ENCODE data around the gene SYNGR3. TPM values are rescaled to one million over a fixed set of nuclear protein-coding genes. Genes with fewer than 3 reads are reported as not detected.
A peak's percentile ranks its signal among the peaks of the same experiment; 100 is the strongest.
"Not testable (repeated sequence)": the region's sequence is repeated elsewhere in the genome, so short reads cannot be mapped to it uniquely, and the experiment has no call there.

SYNGR3 gene
- total RNA-seq, 2 experiments from 2014 or later = 6.4 to 17.6 TPM

GRCh38 chr16:1949507-1949906 lies 40.3 kb upstream of the SYNGR3 start:
- Mint-ChIP-seq H3K36me3 (no peaks in the 10 kb centered on the region), H3K4me1 (peaks cover 5% of the 10 kb centered on the region), H3K27ac (no peak overlapping the region), H3K4me3 (no peak overlapping the region), H3K9me3 (ENCODE audit: low read depth) (no peaks in the 10 kb centered on the region), H3K27me3 (no peaks in the 10 kb centered on the region)
- ATAC-seq = no peak
- DNase-seq = no peak
- CTCF ChIA-PET = interaction anchor here (1.2 kb wide), 1 partner anchor 36 kb away, joined by 3 read pairs; no protein-coding TSS in a partner anchor

- DNase-seq (no peak), ATAC-seq (no peak)
- H3K4me3 Mint-ChIP-seq = no peak overlapping the region
- H3K9me3 Mint-ChIP-seq (ENCODE audit: low read depth) = no peaks in the 10 kb centered on the region
- no peak overlapping the region for H3K27ac Mint-ChIP-seq
- peaks cover 2% of the 10 kb centered on the region for H3K4me1 Mint-ChIP-seq
- H3K36me3 Mint-ChIP-seq = no peaks in the 10 kb centered on the region
- CTCF ChIA-PET = interaction anchor here (1.2 kb wide), 1 partner anchor 35 kb away, joined by 3 read pairs; no protein-coding TSS in a partner anchor
- H3K27me3 Mint-ChIP-seq = no peaks in the 10 kb centered on the region
Measured at GRCh38 chr16:1950047-1950446, 39.7 kb upstream of the SYNGR3 start.

DNA sequence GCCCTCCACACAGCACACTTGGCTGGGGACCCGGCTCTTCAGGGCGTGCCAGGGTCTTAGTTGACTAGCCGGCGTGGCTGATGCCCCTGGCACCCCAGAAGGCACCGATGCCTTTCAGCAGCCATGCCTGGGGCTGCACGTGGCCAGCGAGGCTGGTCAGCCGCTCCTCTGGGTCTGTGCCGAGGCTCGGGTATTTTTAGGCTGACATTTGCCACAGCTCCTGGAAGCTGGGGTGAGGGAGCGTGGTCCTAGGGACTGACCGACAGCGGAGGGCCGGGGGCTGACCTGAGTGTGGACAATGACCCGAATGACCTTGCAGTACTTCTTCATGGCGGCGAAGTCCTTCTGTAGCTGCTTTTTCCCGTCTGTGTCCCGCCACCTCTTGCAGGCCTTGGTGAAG lies 39.2 kb upstream of the SYNGR3 start:
- CTCF ChIA-PET = interaction anchor here (1.2 kb wide), 2 partner anchors 35 to 54 kb away, joined by 3 read pairs; no protein-coding TSS in a partner anchor
- no peaks in the 10 kb centered on the region for H3K27me3 Mint-ChIP-seq
- peaks cover 2% of the 10 kb centered on the region for H3K4me1 Mint-ChIP-seq
- ATAC-seq (no peak), DNase-seq (no peak)
- H3K27ac Mint-ChIP-seq = no peak overlapping the region
- no peaks in the 10 kb centered on the region for H3K9me3 Mint-ChIP-seq (ENCODE audit: low read depth)
- no peak overlapping the region for H3K4me3 Mint-ChIP-seq
- no peaks in the 10 kb centered on the region for H3K36me3 Mint-ChIP-seq

- Mint-ChIP-seq H3K36me3 (no peaks in the 10 kb centered on the region), H3K27me3 (peaks cover 2% of the 10 kb centered on the region), H3K9me3 (ENCODE audit: low read depth) (no peaks in the 10 kb centered on the region), H3K4me1 (peaks cover 5% of the 10 kb centered on the region), H3K4me3 (no peak overlapping the region), H3K27ac (no peak overlapping the region)
- DNase-seq = no peak
- CTCF ChIA-PET = no interaction called here
- no peak for ATAC-seq
Measured at GRCh38 chr16:1953734-1954133, 36.0 kb upstream of the SYNGR3 start.

GRCh38 chr16:1957434-1958142 lies 32.2 kb upstream of the SYNGR3 start:
- Mint-ChIP-seq H3K4me1 (peaks cover 32% of the 10 kb centered on the region), H3K36me3 (peaks cover 17% of the 10 kb centered on the region)
- H3K9me3 Mint-ChIP-seq (ENCODE audit: low read depth); H3K4me3 Mint-ChIP-seq; DNase-seq; H3K27me3 Mint-ChIP-seq; ATAC-seq; H3K27ac Mint-ChIP-seq: not testable (repeated sequence)
- CTCF ChIA-PET = interaction anchor here (0.9 to 1.6 kb wide), 2 partner anchors 15 to 24 kb away, joined by 3 to 4 read pairs; partner anchors contain the start of genes MSRB1 and NOXO1

- H3K36me3 Mint-ChIP-seq = peaks cover 22% of the 10 kb centered on the region
- not testable (repeated sequence) for ATAC-seq; H3K27me3 Mint-ChIP-seq; DNase-seq; H3K4me3 Mint-ChIP-seq; H3K27ac Mint-ChIP-seq; H3K9me3 Mint-ChIP-seq (ENCODE audit: low read depth)
- CTCF ChIA-PET = interaction anchor here (0.9 to 1.6 kb wide), 2 partner anchors 15 to 24 kb away, joined by 3 to 4 read pairs; partner anchors contain the start of genes MSRB1 and NOXO1
- H3K4me1 Mint-ChIP-seq = peaks cover 36% of the 10 kb centered on the region
Measured at GRCh38 chr16:1958143-1958491, 31.7 kb upstream of the SYNGR3 start.

GRCh38 chr16:1958715-1959268 lies 31.0 kb upstream of the SYNGR3 start:
- peaks cover 43% of the 10 kb centered on the region for H3K4me1 Mint-ChIP-seq
- ATAC-seq (peak; percentile 0), DNase-seq (no peak)
- CTCF ChIA-PET = interaction anchor here (2.9 kb wide), 1 partner anchor 45 kb away, joined by 10 read pairs; no protein-coding TSS in a partner anchor
- H3K27me3 Mint-ChIP-seq = peaks cover 2% of the 10 kb centered on the region
- peak overlapping the region; percentile 88 for H3K4me3 Mint-ChIP-seq
- peaks cover 29% of the 10 kb centered on the region for H3K36me3 Mint-ChIP-seq
- no peaks in the 10 kb centered on the region for H3K9me3 Mint-ChIP-seq (ENCODE audit: low read depth)
- peak overlapping the region; percentile 94 for H3K27ac Mint-ChIP-seq

DNA sequence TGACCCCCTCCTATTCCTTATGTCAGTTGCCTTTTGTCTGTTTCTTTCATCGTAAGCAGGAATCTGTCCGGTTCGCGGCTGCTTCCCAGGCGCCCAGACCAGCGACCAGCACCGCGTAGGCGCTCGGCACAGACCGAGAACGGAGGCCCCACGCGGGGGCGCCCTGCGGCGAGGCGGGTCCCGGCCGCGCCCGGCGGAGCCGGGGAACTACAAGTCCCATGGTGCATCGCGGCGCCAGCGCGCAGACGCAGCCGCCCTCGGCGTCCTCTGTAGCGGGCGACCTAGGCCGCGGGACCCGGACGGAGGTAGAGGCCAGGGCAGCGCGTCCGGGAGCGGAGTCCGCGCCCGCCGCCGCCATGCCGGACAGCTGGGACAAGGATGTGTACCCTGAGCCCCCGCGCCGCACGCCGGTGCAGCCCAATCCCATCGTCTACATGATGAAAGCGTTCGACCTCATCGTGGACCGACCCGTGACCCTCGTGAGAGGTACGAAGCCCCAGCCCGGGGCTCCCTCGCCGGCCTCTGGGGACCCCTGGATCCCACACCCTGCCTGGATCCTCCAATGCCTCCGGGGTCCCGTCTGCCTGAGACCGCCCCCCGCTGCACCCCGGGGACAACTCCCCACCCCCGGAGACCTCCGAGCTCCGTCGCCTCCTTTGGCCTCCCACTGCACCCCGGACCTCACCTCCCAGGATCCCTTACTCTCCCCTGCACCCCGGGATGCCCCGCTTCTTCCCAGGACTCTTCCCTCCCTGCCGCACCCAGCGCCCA lies 30.3 kb upstream of the SYNGR3 start, which contains the start of gene NDUFB10:
TSS of gene NDUFB10 (plus strand) at position 270 of the 771 bp plus-strand sequence. CDS start at position 357, 87 bp downstream.
- CTCF ChIA-PET = interaction anchor here (1.1 to 2.9 kb wide), 3 partner anchors 15 to 44 kb away, joined by 5 to 10 read pairs (median 5); partner anchors contain the start of gene GFER
- peak; percentile 92 for DNase-seq

GRCh38 chr16:1960665-1961630 lies 28.8 kb upstream of the SYNGR3 start:
- peak overlapping the region; percentile 94 for H3K27ac Mint-ChIP-seq
- H3K36me3 Mint-ChIP-seq = peaks cover 36% of the 10 kb centered on the region
- CTCF ChIA-PET = interaction anchor here (0.9 to 2.9 kb wide), 5 partner anchors 11 to 43 kb away, joined by 3 to 10 read pairs (median 5); partner anchors contain the start of genes GFER and TBL3
- DNase-seq (peak; percentile 74), ATAC-seq (peak; percentile 1)
- no peaks in the 10 kb centered on the region for H3K9me3 Mint-ChIP-seq (ENCODE audit: low read depth)
- peak overlapping the region; percentile 88 for H3K4me3 Mint-ChIP-seq
- H3K27me3 Mint-ChIP-seq = peaks cover 2% of the 10 kb centered on the region
- peaks cover 50% of the 10 kb centered on the region for H3K4me1 Mint-ChIP-seq

More for the DNA sequence above, 30.3 kb upstream of the SYNGR3 start, which contains the start of gene NDUFB10:
- H3K4me3 Mint-ChIP-seq = peak within 1 kb of the TSS; percentile 88
- H3K27me3 Mint-ChIP-seq = peaks cover 2% of the 10 kb centered on the region
- peaks cover 45% of the 10 kb centered on the region for H3K4me1 Mint-ChIP-seq
- peaks cover 34% of the 10 kb centered on the region for H3K36me3 Mint-ChIP-seq
- peak within 1 kb of the TSS; percentile 94 for H3K27ac Mint-ChIP-seq
- ATAC-seq = peak; percentile 81
- no peaks in the 10 kb centered on the region for H3K9me3 Mint-ChIP-seq (ENCODE audit: low read depth)

GRCh38 chr16:1961651-1962067 lies 28.1 kb upstream of the SYNGR3 start:
- H3K27ac Mint-ChIP-seq = peak overlapping the region; percentile 95
- peak overlapping the region; percentile 88 for H3K4me3 Mint-ChIP-seq
- peaks cover 50% of the 10 kb centered on the region for H3K4me1 Mint-ChIP-seq
- peak; percentile 67 for DNase-seq
- ATAC-seq = no peak
- CTCF ChIA-PET = interaction anchor here (1.3 to 2.9 kb wide), 2 partner anchors 32 to 42 kb away, joined by 5 to 10 read pairs; no protein-coding TSS in a partner anchor
- H3K27me3 Mint-ChIP-seq = peaks cover 2% of the 10 kb centered on the region
- peaks cover 36% of the 10 kb centered on the region for H3K36me3 Mint-ChIP-seq
- H3K9me3 Mint-ChIP-seq (ENCODE audit: low read depth) = no peaks in the 10 kb centered on the region

- ATAC-seq; DNase-seq; CTCF ChIA-PET; H3K27me3 Mint-ChIP-seq; H3K9me3 Mint-ChIP-seq (ENCODE audit: low read depth): not testable (repeated sequence)
- H3K36me3 Mint-ChIP-seq = peaks cover 36% of the 10 kb centered on the region
- H3K4me3 Mint-ChIP-seq = peak overlapping the region; percentile 88
- peak overlapping the region; percentile 95 for H3K27ac Mint-ChIP-seq
- H3K4me1 Mint-ChIP-seq = peaks cover 50% of the 10 kb centered on the region
Measured at GRCh38 chr16:1962161-1963153, 27.3 kb upstream of the SYNGR3 start.

Data from activated CD8-positive, alpha-beta memory T cell treated with anti-CD3 and anti-CD28 coated beads, Interleukin-2, amount 10 ng/mL, durations not matched to agents 7 days and 5 days (primary cell).